Ishikawa (cell line): ENCODE data around the gene CRYM.

Experiments used
- CEBPB ChIP-seq: IDR thresholded peaks from 2 replicates; pipeline ENCODE4 v1.6.1; 2012
- CREB1 ChIP-seq: IDR thresholded peaks from 2 replicates; pipeline ENCODE4 v1.6.1; 2012; ENCODE audit warnings: low read depth
- EGR1 ChIP-seq: IDR thresholded peaks from 2 replicates; pipeline ENCODE4 v1.6.1; 2012
- EP300 ChIP-seq: IDR thresholded peaks from 2 replicates; pipeline ENCODE4 v1.6.1; 2012; ENCODE audit warnings: borderline replicate concordance
- FOXM1 ChIP-seq: IDR thresholded peaks from 2 replicates; pipeline ENCODE4 v1.6.1; 2012; ENCODE audit warnings: low read depth, borderline replicate concordance
- MAX ChIP-seq: IDR thresholded peaks from 2 replicates; pipeline ENCODE4 v1.6.1; 2012
- NFIC ChIP-seq: IDR thresholded peaks from 2 replicates; pipeline ENCODE4 v1.6.1; 2012
- RAD21 ChIP-seq: IDR thresholded peaks from 2 replicates; pipeline ENCODE4 v1.6.1; 2012; ENCODE audit warnings: low read depth
- REST ChIP-seq: IDR thresholded peaks from 2 replicates; pipeline ENCODE4 v1.6.1; 2012; ENCODE audit warnings: low read depth, mild to moderate bottlenecking
- TAF1 ChIP-seq: IDR thresholded peaks from 2 replicates; pipeline ENCODE4 v1.6.1; 2012; ENCODE audit warnings: low read depth, mild to moderate bottlenecking
- TCF12 ChIP-seq: IDR thresholded peaks from 2 replicates; pipeline ENCODE4 v1.6.1; 2012; ENCODE audit warnings: low read depth
- TEAD4 ChIP-seq: IDR thresholded peaks from 2 replicates; pipeline ENCODE4 v1.6.1; 2012
- USF1 ChIP-seq: IDR thresholded peaks from 2 replicates; pipeline ENCODE4 v1.6.1; 2012
- YY1 ChIP-seq: IDR thresholded peaks from 2 replicates; pipeline ENCODE4 v1.6.1; 2012; ENCODE audit warnings: low read depth
- ZBTB7A ChIP-seq: IDR thresholded peaks from 2 replicates; pipeline ENCODE4 v1.6.1; 2012; ENCODE audit warnings: low read depth

The CRYM gene

GRCh38 chr16:21236831-21237230 is 41.3 kb downstream of the CRYM start:
- no peak for TF ChIP-seq YY1
- no peak for TF ChIP-seq REST
- TF ChIP-seq FOXM1: no peak
- no peak for TF ChIP-seq RAD21
- TF ChIP-seq MAX: no peak
- TF ChIP-seq CREB1: no peak
- no peak for TF ChIP-seq TCF12
- no peak for TF ChIP-seq USF1
- TF ChIP-seq ZBTB7A: no peak
- no peak for TF ChIP-seq TAF1
- no peak for TF ChIP-seq EGR1
- no peak for TF ChIP-seq EP300
- no peak for TF ChIP-seq TEAD4
- no peak for TF ChIP-seq NFIC
- no peak for TF ChIP-seq CEBPB

- TF ChIP-seq USF1: no peak
- TF ChIP-seq EP300: no peak
- TF ChIP-seq YY1: no peak
- no peak for TF ChIP-seq EGR1
- TF ChIP-seq TAF1: no peak
- no peak for TF ChIP-seq CEBPB
- TF ChIP-seq REST: no peak
- no peak for TF ChIP-seq RAD21
- no peak for TF ChIP-seq CREB1
- TF ChIP-seq TCF12: no peak
- no peak for TF ChIP-seq ZBTB7A
- TF ChIP-seq NFIC: no peak
- TF ChIP-seq FOXM1: no peak
- no peak for TF ChIP-seq MAX
- no peak for TF ChIP-seq TEAD4
Measured at GRCh38 chr16:21235199-21235585, 42.9 kb downstream of the CRYM start.

- no peak for TF ChIP-seq EGR1
- TF ChIP-seq REST: no peak
- TF ChIP-seq MAX: no peak
- TF ChIP-seq YY1: no peak
- TF ChIP-seq NFIC: no peak
- no peak for TF ChIP-seq FOXM1
- TF ChIP-seq EP300: no peak
- no peak for TF ChIP-seq TAF1
- TF ChIP-seq TCF12: no peak
- no peak for TF ChIP-seq ZBTB7A
- TF ChIP-seq USF1: no peak
- TF ChIP-seq TEAD4: no peak
Measured at GRCh38 chr16:21233521-21234150, 44.5 kb downstream of the CRYM start, which contains the start of gene ANKS4B. Gene ANKS4B (plus strand): TSS chr16:21233699. CDS start chr16:21233738, 39 bp downstream.

- TF ChIP-seq USF1 (no peak), CEBPB (no peak), MAX (no peak), CREB1 (no peak), RAD21 (no peak), EP300 (no peak), NFIC (no peak), YY1 (no peak), REST (no peak), TEAD4 (no peak)
Measured at GRCh38 chr16:21233045-21233520, 45.0 kb downstream of the CRYM start.
